ENCODE data around the gene FOXP1. TPM values are rescaled to one million over a fixed set of nuclear protein-coding genes. Genes with fewer than 3 reads are reported as not detected.

The FOXP1 gene
- total and polyA plus RNA-seq, 12 donors = 4.8 to 56.0 (median 43.8) TPM

DNA sequence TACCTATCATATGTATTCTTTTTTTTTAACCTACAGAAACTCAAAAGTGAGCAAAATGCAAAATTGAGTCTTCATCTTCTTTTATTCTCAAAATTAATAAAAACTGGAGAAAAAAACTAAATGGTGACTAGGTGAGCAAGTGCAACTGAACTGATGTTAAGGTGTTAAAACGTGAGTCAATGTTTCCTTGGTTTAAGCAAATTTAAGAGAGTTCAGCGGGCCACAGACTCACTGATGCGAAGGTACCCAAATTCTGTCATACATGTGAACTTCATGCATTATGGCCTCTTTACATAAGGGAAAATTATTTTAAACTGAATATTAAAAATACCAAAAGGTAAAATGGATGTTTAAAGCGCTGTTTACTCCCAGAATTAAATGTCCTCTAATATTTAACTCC, 206.6 kb downstream of the FOXP1 start:
- Histone ChIP-seq H3K4me1 (peaks cover 0 to 22% (median 0%) of the 10 kb centered on the region in 9 donors), H3K4me3 (no peak overlapping the region), H3K36me3 (no peaks in the 10 kb centered on the region), H3K9me3 (no peaks in the 10 kb centered on the region), H3K27ac (no peak overlapping the region), H3K27me3 (no peaks in the 10 kb centered on the region)
- TF ChIP-seq, protein P1, sequence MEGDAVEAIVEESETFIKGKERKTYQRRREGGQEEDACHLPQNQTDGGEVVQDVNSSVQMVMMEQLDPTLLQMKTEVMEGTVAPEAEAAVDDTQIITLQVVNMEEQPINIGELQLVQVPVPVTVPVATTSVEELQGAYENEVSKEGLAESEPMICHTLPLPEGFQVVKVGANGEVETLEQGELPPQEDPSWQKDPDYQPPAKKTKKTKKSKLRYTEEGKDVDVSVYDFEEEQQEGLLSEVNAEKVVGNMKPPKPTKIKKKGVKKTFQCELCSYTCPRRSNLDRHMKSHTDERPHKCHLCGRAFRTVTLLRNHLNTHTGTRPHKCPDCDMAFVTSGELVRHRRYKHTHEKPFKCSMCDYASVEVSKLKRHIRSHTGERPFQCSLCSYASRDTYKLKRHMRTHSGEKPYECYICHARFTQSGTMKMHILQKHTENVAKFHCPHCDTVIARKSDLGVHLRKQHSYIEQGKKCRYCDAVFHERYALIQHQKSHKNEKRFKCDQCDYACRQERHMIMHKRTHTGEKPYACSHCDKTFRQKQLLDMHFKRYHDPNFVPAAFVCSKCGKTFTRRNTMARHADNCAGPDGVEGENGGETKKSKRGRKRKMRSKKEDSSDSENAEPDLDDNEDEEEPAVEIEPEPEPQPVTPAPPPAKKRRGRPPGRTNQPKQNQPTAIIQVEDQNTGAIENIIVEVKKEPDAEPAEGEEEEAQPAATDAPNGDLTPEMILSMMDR (IDR thresholded peaks at IDR 0.05) = no peak
- ATAC-seq (no peak), DNase-seq (no peak)
- WGBS, 2 donors = 96 to 97% methylated on average over 4 of the region's 4 CpGs
- intact Hi-C loops (cut with DNase I) = no loop called here

DNA sequence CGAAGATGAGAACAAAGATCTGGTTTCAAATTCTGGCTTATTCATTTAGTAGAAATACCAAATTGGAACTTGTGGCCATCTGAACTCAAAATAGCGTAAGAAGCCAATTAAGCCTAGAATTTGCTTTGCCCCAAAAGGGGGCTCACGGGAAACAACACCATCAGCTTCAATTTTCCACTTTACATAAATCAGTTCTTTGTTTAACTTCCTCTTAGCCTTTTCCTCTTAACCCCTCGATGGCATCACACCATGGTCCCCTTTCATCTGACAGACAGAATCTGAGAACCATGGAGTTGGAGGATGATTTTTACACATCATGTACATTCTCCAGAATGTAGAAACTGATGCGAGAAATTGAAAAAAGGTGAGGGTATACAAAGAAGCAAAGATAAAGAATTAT, 207.0 kb downstream of the FOXP1 start:
- ATAC-seq (no peak), DNase-seq (no peak)
- H3K27me3 ChIP-seq = no peaks in the 10 kb centered on the region
- 90 to 91% methylated on average over 5 of the region's 5 CpGs for WGBS, 2 donors
- no peak overlapping the region for H3K4me3 ChIP-seq
- H3K27ac ChIP-seq = no peak overlapping the region
- H3K4me1 ChIP-seq = peaks cover 0 to 22% (median 0%) of the 10 kb centered on the region in 9 donors
- no peaks in the 10 kb centered on the region for H3K36me3 ChIP-seq
- no peaks in the 10 kb centered on the region for H3K9me3 ChIP-seq
- TF ChIP-seq, protein P1 (IDR thresholded peaks at IDR 0.05) = no peak
- intact Hi-C loops (cut with DNase I) = no loop called here

- intact Hi-C loops (cut with DNase I) = no loop called here
- Histone ChIP-seq H3K4me3 (no peak overlapping the region), H3K4me1 (peaks cover 0 to 29% (median 5%) of the 10 kb centered on the region in 9 donors), H3K27me3 (no peaks in the 10 kb centered on the region), H3K9me3 (no peaks in the 10 kb centered on the region), H3K36me3 (no peaks in the 10 kb centered on the region), H3K27ac (no peak overlapping the region)
- TF ChIP-seq, protein P1 (IDR thresholded peaks at IDR 0.05) = no peak
- ATAC-seq = peak in 2 of 8 donors; percentile 68 to 78
- DNase-seq = no peak
These were observed 208.9 kb downstream of the FOXP1 start for GRCh38 chr3:71374582-71374981.

GRCh38 chr3:71372911-71373637, 210.5 kb downstream of the FOXP1 start:
- H3K36me3 ChIP-seq = no peaks in the 10 kb centered on the region
- H3K27me3 ChIP-seq = no peaks in the 10 kb centered on the region
- no peak for DNase-seq
- H3K4me3 ChIP-seq = no peak overlapping the region
- no peak overlapping the region for H3K27ac ChIP-seq
- WGBS, 2 donors = 95 to 98% methylated on average over 6 of the region's 6 CpGs
- peaks cover 0 to 25% (median 5%) of the 10 kb centered on the region in 9 donors for H3K4me1 ChIP-seq
- H3K9me3 ChIP-seq = no peaks in the 10 kb centered on the region
- ATAC-seq = no peak
- TF ChIP-seq, protein P1 (IDR thresholded peaks at IDR 0.05) = no peak
- intact Hi-C loops (cut with DNase I) = no loop called here

All from heart right ventricle (tissue), 16 donors.